HG03520 (cell line): Measurements from ENCODE around the gene DYNC1LI1.
"Not testable (repeated sequence)": the region's sequence is repeated elsewhere in the genome, so short reads cannot be mapped to it uniquely, and the experiment has no call there.

Source experiments
- ATAC-seq: cut with Tn5 transposase; IDR thresholded peaks from one replicate; pipeline ENCODE4 v1.9.1; 2021; ENCODE audit warnings: mild to moderate bottlenecking, moderate library complexity; ENCODE audit not compliant: unreplicated experiment

The DYNC1LI1 gene

GRCh38 chr3:32540899-32541298 lies 29.8 kb downstream of the DYNC1LI1 start:
- ATAC-seq, result no peak

- no peak for ATAC-seq
Observed at GRCh38 chr3:32532434-32532833, 38.2 kb downstream of the DYNC1LI1 start.

- ATAC-seq, result no peak
Observed at GRCh38 chr3:32531010-32531647, 39.5 kb downstream of the DYNC1LI1 start.

DNA sequence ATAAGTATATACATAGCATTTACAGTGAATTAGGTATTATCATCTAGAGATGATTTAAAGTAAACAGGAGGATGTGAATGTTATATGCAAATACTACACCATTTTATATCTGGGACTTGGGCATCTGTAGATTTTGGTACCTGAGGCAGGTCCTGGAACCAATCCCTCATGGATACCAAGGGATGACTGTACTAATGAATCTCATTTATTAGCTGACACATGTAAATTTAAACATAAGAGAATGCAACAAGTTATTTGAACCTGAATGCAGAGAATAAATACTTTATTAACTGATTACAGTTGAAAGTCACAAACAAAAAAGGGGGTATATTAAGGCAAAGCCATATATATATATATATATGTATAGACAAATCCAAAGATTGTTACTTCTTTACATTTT lies 44.9 kb downstream of the DYNC1LI1 start:
- ATAC-seq, result no peak

DNA sequence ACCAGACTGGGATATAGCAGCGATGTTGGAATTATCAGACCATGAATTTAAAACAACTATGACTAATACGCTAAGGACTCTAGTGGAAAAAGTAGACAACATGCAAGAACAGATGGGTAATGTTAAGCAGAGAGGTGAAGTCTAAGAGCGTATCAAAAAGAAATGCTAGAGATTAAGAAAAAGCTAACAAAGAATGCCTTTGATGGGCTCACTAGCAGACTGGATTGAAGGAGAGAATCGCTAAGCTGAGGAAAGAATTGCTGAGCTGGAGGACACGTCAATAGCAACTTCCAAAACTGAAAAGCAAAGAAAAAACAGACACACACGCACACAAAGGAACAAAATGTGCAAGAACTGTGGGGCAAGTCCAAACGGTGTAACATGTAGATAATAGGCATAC lies 48.0 kb downstream of the DYNC1LI1 start:
- ATAC-seq, result no peak

DNA sequence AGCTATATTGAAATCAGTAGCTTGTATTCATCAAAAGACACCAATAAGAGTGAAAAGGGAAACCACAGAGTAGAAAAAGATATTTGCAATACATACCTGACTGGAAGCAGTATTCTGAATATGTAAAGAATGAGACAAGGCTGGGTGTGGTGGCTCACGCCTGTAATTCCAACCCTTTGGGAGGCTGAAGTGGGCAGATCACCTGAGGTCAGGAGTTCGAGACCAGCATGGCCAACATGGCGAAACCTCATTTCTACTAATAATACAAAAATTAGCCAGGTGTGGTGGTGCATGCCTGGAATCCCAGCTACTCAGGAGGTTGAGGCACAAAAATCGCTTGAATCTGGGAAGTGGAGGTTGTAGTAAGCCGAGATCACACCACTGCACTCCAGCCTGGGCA lies 51.7 kb downstream of the DYNC1LI1 start:
- not testable (repeated sequence) for ATAC-seq

DNA sequence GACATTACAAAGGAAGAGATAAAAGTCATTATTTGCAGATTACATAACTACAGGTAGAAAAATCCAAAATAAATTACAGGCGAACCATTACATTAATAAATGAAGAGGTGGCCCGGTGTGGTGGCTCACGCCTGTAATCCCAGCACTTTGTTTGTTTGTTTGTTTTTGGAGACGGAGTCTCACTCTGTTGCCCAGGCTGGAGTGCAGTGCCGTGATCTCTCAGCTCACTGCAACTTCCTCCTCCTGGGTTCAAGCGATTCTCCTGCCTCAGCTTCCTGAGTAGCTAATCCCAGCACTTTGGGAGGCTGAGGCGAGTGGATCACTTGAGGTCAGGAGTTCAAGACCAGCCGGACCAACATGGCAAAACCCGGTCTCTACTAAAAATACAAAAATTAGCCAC lies 53.9 kb downstream of the DYNC1LI1 start:
- not testable (repeated sequence) for ATAC-seq

DNA sequence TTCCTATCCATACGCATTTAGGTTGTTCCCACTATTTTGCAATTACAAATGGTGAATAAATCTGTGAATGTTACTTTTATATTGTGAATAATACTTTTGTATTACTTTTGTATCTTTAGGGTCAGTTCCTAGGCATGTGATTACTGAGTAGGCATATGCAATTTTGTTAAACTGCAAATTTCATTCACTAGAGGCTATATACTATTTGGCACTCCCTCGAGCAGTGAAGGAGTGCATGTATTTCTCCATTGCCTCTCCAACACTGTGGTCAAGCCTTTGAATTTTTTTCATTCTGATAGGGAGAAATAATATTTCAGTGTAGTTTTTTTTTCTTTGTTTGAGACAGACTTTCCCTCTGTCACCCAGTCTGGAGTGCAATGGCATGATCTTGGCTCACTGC lies 59.7 kb downstream of the DYNC1LI1 start:
- ATAC-seq, result no peak

GRCh38 chr3:32510075-32510724 lies 60.5 kb downstream of the DYNC1LI1 start:
- ATAC-seq, result peak; percentile 91

- no peak for ATAC-seq
Observed at GRCh38 chr3:32508711-32509110, 61.9 kb downstream of the DYNC1LI1 start.

DNA sequence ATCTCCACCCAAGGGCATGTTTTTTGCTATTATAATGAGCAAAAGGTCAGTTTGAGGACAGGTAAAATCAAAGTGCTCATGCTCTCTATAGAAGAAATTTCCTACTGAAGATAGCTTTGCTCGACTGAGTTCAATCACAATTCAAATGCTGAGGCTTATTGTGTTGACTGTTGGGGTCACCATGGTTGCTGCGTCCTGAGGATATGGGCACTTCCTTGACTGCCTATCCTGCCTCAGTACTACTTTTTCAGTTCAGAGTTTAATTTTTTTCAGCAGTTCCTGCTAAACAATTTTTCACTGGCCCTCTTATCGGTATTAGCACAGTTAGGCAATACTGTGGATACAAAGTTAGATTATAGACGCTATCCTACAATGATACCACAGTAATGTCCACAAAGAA lies 64.2 kb downstream of the DYNC1LI1 start:
- no peak for ATAC-seq

GRCh38 chr3:32502946-32503286 lies 67.7 kb downstream of the DYNC1LI1 start:
- no peak for ATAC-seq

- peak; percentile 54 for ATAC-seq
Observed at GRCh38 chr3:32502118-32502945, 68.3 kb downstream of the DYNC1LI1 start, which contains the start of gene CMTM6. CMTM6 (minus strand) TSS chr3:32502852; CDS start chr3:32502745, 107 bp downstream.

- ATAC-seq, result peak; percentile 2
Observed at GRCh38 chr3:32501783-32502117, 68.9 kb downstream of the DYNC1LI1 start.

GRCh38 chr3:32500880-32501782 lies 69.5 kb downstream of the DYNC1LI1 start:
- ATAC-seq, result no peak

DNA sequence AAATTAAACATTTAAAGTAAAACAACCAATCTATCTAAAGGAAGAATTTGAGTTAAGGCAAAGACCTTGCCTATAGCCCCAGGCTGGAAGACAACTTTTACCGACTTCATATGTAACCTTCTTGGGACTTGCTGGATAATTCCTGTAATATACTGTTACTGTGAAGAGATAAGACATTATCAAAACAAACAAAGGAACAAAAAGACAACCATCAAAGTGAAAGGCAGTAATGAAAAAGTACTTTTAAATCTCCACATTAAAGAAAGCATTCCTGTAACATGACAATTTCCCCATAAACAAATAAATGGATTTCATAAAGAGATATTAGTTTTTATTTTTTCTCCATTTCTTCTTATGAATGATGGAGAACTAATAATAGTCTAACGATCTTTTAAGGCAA lies 70.4 kb downstream of the DYNC1LI1 start:
- ATAC-seq, result no peak

DNA sequence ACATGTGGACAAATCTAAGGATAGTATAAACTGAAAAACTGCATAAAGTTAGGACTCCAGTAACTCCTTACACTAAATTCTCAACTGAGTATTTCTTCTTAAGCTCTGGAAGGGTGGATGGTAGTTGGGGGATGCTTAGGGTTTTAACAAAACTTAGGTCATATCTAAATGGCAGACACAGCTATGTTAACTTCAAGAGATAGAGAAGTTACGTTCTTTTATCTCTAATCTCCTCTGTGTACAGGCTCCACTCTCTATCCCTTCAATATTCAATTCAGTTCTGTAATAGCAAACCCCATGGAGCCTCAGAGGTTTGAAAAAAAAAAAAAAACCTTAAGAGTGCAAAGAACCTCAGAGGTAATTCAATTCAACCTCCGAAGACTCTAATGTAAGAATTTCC lies 71.1 kb downstream of the DYNC1LI1 start:
- ATAC-seq, result no peak

DNA sequence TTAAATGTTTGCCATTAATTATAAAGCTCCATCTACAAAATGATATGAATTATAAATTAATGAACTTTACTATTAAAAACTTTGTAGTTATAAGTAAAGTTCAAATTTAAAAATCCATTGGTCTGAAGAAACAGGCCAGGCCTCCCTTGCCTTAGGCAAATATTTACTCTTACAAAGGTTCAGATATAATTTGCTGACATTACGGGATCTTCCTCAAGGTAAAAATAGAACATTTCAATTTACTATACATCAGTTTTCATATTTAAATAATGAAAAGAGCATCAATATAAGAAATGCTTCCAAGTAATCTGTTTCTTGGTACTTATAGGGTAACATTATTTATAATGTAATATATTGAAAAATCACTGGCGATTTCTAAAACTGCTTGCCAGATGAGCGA lies 71.7 kb downstream of the DYNC1LI1 start:
- no peak for ATAC-seq

GRCh38 chr3:32498252-32498651 lies 72.4 kb downstream of the DYNC1LI1 start:
- ATAC-seq, result no peak

DNA sequence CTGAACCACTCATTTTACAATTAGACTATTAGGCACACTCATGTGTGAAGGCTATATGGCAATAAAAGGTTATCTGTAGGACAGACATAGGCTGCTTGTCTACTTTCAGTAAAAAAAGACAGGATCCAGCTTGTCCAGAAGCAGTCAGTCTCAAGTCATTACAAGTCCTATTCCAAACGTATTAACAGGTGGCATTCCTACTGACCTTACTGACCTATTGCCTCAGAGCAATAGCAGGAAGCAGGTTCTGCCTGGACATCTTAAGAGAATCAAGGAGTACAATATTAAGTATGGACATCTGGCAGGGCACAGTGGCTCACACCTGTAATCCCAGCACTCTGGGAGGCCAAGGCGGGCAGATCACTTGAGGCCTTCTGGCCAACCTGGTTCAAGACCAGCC lies 75.0 kb downstream of the DYNC1LI1 start:
- no peak for ATAC-seq

GRCh38 chr3:32495085-32495484 lies 75.6 kb downstream of the DYNC1LI1 start:
- ATAC-seq, result no peak
